Adrenal gland (tissue), 12 donors: ENCODE measurements around the gene CILP2. TPM values are rescaled to one million over a fixed set of nuclear protein-coding genes. Genes with fewer than 3 reads are reported as not detected.

Source experiments
- DNase-seq, 7 donors: peaks; one replicate each; pipeline ENCODE4 v3.0.0-alpha.2; 2019 to 2020
- H3K27ac ChIP-seq, 5 donors: fragments of 200-600 bp; sonication (generic) in 4 of 5; 1 replicate in 3 of 5; 2 replicates in 2 of 5; pipeline versions ENCODE4 v1.5.1 to v1.8.0; 2016 to 2020; ENCODE audit warnings: mild to moderate bottlenecking in 1 of 5
- H3K27me3 ChIP-seq: fragments of 200-600 bp; 2 replicates; pipeline ENCODE4 v1.8.0; 2021
- H3K36me3 ChIP-seq, 2 donors: fragments of 200-600 bp; replicated peaks in 1 of 2; 1 replicate in 1 of 2; 2 replicates in 1 of 2; pipeline versions ENCODE4 v1.5.1 to v1.8.0; 2018 to 2022
- H3K4me1 ChIP-seq, 2 donors: fragments of 200-600 bp; replicated peaks in 1 of 2; 1 replicate in 1 of 2; 2 replicates in 1 of 2; pipeline versions ENCODE4 v1.5.1 to v1.8.0; 2018 to 2021
- H3K4me3 ChIP-seq, 4 donors: fragments of 200-600 bp; sonication (generic) in 3 of 4; one replicate each; pipeline ENCODE4 v1.5.1; 2016 to 2018
- H3K9me3 ChIP-seq, 3 donors: fragments of 200-600 bp; sonication (generic) in 1 of 3; replicated peaks in 1 of 3; 1 replicate in 2 of 3; 2 replicates in 1 of 3; pipeline versions ENCODE4 v1.5.1 to v1.8.0; 2016 to 2021
- POLR2A ChIP-seq, 2 donors: fragments of 450-650 bp; IDR thresholded peaks; one replicate each; pipeline ENCODE4 v1.6.1; 2017; ENCODE audit warnings: antibody characterized with exemption in 2 of 2, mild to moderate bottlenecking in 2 of 2, moderate library complexity in 1 of 2
- WGBS, 4 donors: extraction: QIAGEN DNeasy Blood & Tissue Kit in 2 of 4; methylation state at CpG; one replicate each; pipeline versions ENCODE4 v1.1.5 to v1.1.7; 2013 to 2017; 5-methylcytosine and 5-hydroxymethylcytosine counted together
- intact Hi-C, 2 donors: fragments of 100-400 bp; cut with DNase I; formaldehyde crosslinking; loops; one replicate each; pipeline versions ENCODE4 v1.14.1 to v1.15.0; 2022 to 2023
- polyA plus RNA-seq, 3 donors: library from polyadenylated mRNA; stranded (reverse); fragments of 200-250 nt in 2 of 3; fragments of 350-450 nt in 1 of 3; fragmentation: Illumina TruSeq in 1 of 3; extraction: RNeasy Lipid Tissue Mini Kit (QIAGEN cat#74804) in 1 of 3; gene quantifications; one replicate each; pipeline ENCODE4 v1.2.3, GENCODE V29; 2013 to 2014
- total RNA-seq, 9 donors: library from RNA; depleted of rRNA in 4 of 9; stranded (reverse); fragments of >200 nt in 4 of 9; fragments of 120-200 nt in 1 of 9; fragmentation: NEBNext Ultra II Directional in 1 of 9; extraction: Animal tissue kit (Norgen Biotek cat#: 25700) in 1 of 9; gene quantifications; one replicate each; pipeline versions ENCODE4 v1.1.0 to v1.2.4, GENCODE V29; 2013 to 2023
- TF ChIP-seq, protein P1 (sequence below), 6 experiments: fragments of 450-650 bp in 4 of 6; fragments of 200-600 bp in 2 of 6; sonication (generic) in 1 of 6; IDR thresholded peaks; 1 replicate in 5 of 6; 2 replicates in 1 of 6; pipeline versions ENCODE4 v1.5.1 to v1.8.0; 2016 to 2021; ENCODE audit warnings: antibody characterized with exemption in 6 of 6, mild to moderate bottlenecking in 2 of 6, moderate library complexity in 1 of 6
- donor health status: healthy with polysubstance abuse.
- donor health status: Bipolar disorder and iron deficiency.
- donor health status: DM: yes; HTN: yes; CAD: no.
- donor health status: DM: no; HTN: no; CAD: no.
- donor health status: DM: no; HTN: no; CAD: no.
- donor health status: DM: yes; HTN: yes; CAD: no.

CILP2 gene
- total and polyA plus RNA-seq, 12 donors, result 0.13 to 0.43 (median 0.23) TPM; not detected in 8

DNA sequence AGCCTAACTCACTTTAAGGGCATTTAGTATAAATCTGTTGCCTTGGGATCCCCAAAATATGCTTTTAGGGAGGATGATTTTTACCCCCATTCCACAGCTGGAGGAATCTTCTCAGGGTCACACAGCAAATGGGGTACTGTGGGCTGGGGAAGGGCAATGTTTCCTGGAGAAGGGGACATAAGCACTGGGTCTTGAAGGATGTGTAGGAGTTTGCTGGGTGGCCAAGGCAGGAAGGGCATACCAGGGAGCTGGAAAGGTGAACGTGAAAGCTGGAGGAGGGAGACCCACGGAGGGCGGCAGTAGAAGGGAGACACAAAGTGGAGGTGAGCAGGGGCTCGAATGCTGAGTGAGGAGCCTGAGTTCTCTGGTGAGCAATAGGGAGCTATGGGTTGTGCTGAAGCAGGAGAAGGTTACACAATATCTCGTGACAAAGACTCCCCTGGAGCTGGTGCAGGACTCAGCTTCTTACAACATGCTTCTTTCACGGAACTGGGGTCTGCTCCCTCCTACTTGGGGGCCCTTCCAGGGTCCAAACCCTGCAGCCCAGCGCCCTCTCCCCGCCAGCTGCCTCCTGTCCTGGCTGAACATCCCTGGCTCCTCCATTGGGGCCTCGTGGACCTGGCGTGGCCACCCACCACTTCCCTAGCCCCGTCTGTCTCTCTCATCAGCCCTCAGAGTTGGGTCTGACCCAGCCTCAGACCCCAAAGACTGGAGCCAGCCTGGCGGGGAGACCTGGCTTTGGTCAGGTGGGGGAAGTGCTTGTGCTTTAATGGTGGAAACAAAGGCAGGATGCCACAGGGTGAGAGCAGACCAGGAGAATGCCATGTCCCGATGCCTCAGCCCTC, 11.1 kb downstream of the CILP2 start:
- Histone ChIP-seq H3K27me3 (peaks cover 5% of the 10 kb centered on the region), H3K27ac (no peak overlapping the region), H3K36me3 (no peaks in the 10 kb centered on the region), H3K9me3 (no peaks in the 10 kb centered on the region), H3K4me1 (no peaks in the 10 kb centered on the region), H3K4me3 (no peak overlapping the region)
- 63 to 78% (median 74%) methylated on average over 13 of the region's 13 CpGs for WGBS, 4 donors
- DNase-seq, result no peak
- no peak for TF ChIP-seq POLR2A (IDR thresholded peaks at IDR 0.05)
- TF ChIP-seq, protein P1, sequence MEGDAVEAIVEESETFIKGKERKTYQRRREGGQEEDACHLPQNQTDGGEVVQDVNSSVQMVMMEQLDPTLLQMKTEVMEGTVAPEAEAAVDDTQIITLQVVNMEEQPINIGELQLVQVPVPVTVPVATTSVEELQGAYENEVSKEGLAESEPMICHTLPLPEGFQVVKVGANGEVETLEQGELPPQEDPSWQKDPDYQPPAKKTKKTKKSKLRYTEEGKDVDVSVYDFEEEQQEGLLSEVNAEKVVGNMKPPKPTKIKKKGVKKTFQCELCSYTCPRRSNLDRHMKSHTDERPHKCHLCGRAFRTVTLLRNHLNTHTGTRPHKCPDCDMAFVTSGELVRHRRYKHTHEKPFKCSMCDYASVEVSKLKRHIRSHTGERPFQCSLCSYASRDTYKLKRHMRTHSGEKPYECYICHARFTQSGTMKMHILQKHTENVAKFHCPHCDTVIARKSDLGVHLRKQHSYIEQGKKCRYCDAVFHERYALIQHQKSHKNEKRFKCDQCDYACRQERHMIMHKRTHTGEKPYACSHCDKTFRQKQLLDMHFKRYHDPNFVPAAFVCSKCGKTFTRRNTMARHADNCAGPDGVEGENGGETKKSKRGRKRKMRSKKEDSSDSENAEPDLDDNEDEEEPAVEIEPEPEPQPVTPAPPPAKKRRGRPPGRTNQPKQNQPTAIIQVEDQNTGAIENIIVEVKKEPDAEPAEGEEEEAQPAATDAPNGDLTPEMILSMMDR (IDR thresholded peaks at IDR 0.05), result no peak
- intact Hi-C loops, result no loop called here

DNA sequence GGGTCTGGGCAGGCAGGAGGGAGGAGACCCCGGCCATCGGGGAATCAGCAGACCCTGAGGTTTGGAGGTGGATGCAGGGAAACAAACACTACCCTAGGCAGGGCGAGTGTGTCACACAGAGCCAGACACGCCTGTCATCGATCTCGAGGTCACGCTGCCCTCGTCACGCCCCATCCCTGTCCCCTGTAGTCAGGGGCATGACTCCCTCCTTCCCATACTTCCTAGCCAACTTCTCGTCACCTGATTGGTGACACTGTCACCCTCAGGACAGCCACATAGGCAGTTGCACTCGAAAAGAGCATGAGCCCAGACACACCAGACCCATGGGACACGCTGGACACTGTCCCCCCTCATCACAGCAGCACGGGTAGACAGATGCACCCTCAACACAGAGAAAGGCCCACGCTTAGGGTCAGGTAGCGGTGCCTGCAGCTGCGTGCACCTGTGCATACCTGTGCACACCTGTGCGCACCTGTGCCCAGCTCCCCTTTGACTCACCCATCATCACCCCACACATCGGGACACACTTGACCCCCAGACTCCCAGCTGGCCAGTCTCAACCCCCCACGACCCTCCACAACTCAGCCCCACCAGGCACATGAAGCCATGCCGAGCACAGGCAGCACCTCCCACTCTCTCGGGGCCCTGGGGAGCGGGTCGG, 11.9 kb downstream of the CILP2 start:
- intact Hi-C loops, result no loop called here
- Histone ChIP-seq H3K27me3 (no peaks in the 10 kb centered on the region), H3K4me3 (no peak overlapping the region), H3K9me3 (no peaks in the 10 kb centered on the region), H3K36me3 (no peaks in the 10 kb centered on the region), H3K4me1 (no peaks in the 10 kb centered on the region), H3K27ac (no peak overlapping the region)
- peak in 4 of 7 donors; percentile 56 to 69 (median 62) for DNase-seq
- 33 to 55% (median 36%) methylated on average over 10 to 23 of the region's 23 CpGs for WGBS, 4 donors
- TF ChIP-seq, protein P1 (IDR thresholded peaks at IDR 0.05), result no peak
- no peak for TF ChIP-seq POLR2A (IDR thresholded peaks at IDR 0.05)

DNA sequence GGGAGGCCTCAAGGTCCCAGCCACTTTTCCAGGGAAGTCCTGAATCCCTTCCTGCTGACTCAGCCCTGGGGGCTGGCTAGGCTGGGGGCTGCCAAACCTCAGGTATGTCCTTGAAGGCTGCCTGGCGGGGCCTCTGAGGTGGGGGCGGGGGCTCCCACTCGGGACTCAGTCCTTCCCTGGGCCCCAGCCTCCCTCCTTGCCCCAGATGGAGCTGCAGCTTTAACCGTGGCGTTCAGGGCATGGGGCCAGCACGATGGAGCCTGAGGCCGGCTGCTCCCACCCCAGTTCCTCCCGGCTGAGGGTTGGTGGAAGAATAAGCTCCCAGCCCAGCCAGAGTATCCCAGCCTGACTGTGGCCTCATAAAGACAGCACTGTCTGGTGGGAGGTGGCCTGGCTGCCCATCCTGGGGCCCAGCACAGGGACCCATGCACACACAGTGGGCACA, 12.4 kb downstream of the CILP2 start:
- H3K9me3 ChIP-seq, result no peaks in the 10 kb centered on the region
- intact Hi-C loops, result no loop called here
- no peak overlapping the region for H3K4me3 ChIP-seq
- no peaks in the 10 kb centered on the region for H3K36me3 ChIP-seq
- H3K27ac ChIP-seq, result no peak overlapping the region
- 13 to 53% (median 28%) methylated on average over 4 to 8 of the region's 8 CpGs for WGBS, 4 donors
- TF ChIP-seq, protein P1 (IDR thresholded peaks at IDR 0.05), result no peak
- no peak for TF ChIP-seq POLR2A (IDR thresholded peaks at IDR 0.05)
- H3K4me1 ChIP-seq, result no peaks in the 10 kb centered on the region
- H3K27me3 ChIP-seq, result no peaks in the 10 kb centered on the region
- no peak for DNase-seq

DNA sequence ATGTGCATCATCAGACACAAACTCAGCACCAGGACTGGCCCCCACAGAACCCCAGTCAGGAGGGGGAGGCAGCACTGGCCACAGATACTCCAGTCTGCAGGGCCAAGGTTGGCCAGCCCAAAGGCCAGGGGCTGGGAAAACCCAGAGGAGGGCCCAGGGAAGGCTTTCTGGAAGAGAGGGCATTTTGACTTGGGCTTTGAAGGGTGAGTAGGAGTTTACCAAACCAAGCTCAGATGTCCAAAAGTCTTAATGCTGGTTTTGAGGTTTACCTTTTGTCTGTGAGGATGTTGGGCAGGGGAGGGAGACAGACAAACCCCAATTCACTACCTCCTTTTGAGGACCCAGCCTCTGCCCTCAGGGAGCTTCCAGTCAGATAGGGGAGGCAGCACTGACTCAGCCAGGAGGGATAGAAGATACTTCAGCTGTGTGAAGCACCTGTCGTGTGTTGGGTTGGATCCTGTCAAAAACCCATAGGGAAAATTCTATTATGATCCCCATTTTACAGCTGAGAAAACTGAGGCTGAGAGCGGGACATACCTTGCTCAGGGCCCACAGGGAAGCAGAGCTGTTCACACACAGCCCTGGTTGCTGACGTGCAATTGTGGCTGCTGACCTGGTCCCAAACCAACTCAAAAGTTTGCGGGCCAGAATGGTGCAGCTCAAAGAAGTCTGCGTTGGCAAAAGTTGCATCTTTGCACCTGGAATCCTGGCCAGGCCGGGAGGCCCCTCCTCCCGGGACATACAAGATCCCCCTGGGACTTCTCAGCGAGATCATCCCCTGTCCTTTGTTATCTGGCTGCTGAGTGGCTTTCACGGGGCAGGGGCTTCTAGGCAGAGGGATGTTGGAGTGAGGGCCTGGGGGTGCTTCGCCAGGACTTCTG, 13.1 kb downstream of the CILP2 start:
- H3K27ac ChIP-seq, result no peak overlapping the region
- H3K27me3 ChIP-seq, result no peaks in the 10 kb centered on the region
- intact Hi-C loops, result no loop called here
- H3K36me3 ChIP-seq, result no peaks in the 10 kb centered on the region
- DNase-seq, result no peak
- H3K4me3 ChIP-seq, result no peak overlapping the region
- no peak for TF ChIP-seq POLR2A (IDR thresholded peaks at IDR 0.05)
- TF ChIP-seq, protein P1 (IDR thresholded peaks at IDR 0.05), result no peak
- no peaks in the 10 kb centered on the region for H3K9me3 ChIP-seq
- no peaks in the 10 kb centered on the region for H3K4me1 ChIP-seq
- 80 to 91% (median 87%) methylated on average over 3 to 10 of the region's 10 CpGs for WGBS, 4 donors
